DMS53 treated with DMSO at 0.1 percent for 48 hours (cell line): ENCODE measurements around the gene RASSF8.

ENCODE experiments used
- DNase-seq: peaks from one replicate; lab custom pipeline; 2025; ENCODE audit not compliant: unreplicated experiment; lab: John Stamatoyannopoulos, UW

Gene RASSF8

GRCh38 chr12:25990495-25990894 is 32.0 kb downstream of the RASSF8 start:
- no peak for DNase-seq

DNA sequence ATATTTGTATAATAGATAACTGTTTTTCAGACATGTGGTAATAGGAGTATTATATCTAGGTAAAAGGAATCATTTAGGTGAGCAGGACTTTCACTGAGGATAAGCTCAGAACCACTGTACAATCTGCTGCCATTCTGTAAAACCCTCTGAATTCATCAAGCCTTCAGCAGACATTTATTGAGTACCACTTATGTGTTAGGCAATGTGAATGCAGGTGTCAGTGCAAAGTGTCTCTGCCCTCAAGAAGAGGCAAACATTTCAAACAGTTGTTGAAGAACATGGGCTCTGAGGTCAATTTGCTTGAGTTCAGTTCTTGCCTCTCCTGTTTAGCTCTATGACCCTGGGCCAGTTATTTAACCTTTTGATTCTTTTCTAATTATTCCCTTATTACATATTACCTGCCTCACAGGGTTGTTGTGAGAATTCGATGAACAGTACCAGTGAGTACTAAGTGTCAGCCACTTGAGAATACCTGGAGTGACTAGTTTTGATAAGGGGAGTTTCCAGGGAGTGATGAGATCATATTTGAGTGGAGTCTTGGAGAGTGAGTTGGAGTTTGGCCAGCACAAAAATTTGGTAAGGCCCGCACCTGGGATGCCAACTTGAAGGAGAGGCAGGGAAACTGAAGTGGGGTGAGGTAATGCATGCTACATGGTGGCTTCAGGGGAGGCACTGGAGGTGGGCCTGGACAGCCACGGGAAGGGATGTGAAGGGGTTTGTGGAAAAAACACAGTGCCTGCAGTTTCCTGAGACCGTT is 33.7 kb downstream of the RASSF8 start:
- no peak for DNase-seq

- DNase-seq: no peak
Observed at GRCh38 chr12:25993901-25994651, 35.6 kb downstream of the RASSF8 start.

DNA sequence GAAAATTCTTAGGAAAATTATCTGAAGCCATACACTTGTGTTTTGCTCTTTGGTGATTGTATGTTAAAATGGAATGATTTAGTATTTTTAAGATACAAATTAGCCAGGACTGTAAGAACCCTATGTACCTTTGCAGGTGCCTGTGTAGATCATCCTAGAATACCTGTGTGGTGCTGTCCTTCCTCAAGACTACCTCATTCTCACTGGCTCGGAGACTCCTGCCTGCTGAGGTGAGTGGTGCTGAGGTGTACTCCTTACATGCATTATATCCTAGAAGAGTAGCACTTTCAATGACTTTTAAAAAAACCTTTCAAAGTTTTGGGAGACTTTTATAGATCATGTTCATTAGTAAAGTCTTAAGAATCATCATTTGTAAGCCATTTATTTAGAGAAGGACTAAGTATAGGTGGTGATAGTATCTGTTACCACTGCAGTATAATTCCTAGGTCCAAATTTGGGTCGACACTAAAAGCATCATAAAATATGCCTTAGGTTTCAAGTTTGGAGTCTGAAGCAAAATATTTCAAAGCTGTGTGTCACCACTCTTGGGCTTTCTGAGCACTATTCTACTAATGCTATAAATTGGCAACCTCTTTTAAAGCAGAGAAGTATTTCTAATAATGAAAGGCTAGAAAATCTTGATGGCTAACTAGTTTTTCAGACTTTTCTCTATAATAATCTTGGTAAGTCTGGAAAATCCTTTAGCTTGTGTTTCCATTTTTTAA is 36.6 kb downstream of the RASSF8 start:
- no peak for DNase-seq

- no peak for DNase-seq
Observed at GRCh38 chr12:25995906-25996305, 37.4 kb downstream of the RASSF8 start.

- no peak for DNase-seq
Observed at GRCh38 chr12:25996677-25997076, 38.2 kb downstream of the RASSF8 start.

DNA sequence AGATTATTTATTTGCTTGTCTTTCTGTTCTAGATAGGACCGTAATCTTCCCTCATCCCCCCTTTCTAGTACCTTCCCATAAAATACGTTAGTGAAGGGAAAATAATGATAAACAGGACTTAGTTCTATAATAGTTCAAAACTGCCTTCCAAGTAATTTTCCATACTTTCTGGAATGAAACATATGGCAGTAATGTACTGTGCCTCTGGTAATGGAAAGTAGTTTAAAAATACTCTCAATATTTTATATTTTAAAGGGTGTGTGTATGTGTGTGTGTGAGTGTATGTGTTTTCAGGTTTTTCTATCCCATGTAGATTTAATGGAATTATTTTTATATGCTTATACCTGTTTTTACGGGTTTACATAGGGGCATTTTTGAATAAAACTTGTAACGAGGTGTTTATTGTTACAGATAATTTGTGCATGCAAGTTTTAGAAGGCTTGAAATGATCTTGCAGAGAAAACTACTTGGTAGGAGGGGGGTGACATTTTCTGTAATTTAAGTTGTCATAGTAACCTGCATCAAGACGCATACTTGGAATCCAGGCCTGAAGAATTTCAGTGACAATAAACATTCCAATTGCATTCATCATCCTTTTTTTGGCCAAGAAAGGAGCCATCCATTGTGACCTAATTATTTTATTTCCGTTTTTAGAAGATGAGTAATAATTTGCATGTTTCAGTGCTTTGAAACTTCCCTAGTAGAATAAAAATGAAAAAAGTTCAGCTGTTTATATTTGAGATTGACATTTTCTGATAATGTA is 38.9 kb downstream of the RASSF8 start:
- no peak for DNase-seq

DNA sequence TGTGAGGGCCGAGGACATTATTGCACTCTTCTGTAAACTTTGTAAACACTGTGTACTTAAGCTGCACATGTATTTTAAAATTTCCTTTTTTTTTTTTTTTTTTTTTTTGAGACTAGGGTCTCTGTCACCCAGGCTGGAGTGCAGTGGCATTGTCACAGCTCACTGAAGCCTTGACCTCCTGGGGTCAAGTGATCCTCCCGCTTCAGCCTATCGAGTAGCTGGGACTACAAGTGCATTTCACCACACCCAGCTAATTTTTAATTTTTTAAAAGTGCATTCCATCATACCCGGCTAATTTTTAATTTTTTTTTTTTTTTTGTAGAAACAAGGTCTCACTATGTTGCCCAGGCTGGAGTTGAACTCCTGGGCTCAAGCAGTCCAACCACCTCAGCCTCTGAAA is 42.4 kb downstream of the RASSF8 start:
- DNase-seq: no peak

DNA sequence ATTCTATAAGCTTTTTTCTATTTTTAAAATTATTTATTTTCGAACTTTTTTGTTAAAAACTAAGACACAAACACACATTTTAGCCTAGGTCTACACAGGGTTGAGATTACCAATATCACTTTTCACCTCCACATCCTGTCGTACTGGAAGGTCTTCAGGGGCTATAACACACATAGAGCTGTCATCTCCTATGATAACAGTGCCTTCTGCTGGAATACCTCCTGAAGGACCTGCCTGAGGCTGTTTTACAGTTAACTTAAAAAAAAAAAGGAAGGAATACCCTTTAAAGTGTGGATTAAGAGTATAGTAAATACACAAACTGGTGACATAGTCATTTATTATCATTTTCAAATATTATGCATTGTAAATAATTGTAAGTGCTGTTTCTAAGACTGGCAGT is 43.0 kb downstream of the RASSF8 start:
- peak; percentile 77 for DNase-seq

DNA sequence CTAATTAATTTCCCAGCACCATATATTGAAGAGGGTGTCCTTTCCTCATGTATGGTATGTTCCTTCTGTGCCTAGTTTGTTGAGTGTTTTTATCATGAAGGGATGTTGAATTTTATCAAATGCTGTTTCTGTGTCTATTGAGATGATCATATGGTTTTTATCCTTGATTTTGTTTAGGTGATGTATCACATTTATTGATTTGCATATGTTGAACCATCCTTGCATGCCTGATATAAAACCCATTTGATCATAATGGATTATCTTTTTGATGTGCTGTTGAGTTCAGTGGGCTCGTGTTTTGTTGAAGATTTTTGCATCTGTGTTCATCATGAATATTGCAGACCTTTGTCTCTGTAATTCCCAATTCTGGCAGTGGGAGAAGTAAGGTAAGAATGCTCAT is 44.6 kb downstream of the RASSF8 start:
- DNase-seq: no peak

- DNase-seq: no peak
Observed at GRCh38 chr12:26007566-26007965, 49.1 kb downstream of the RASSF8 start.

GRCh38 chr12:26009593-26009992 is 51.1 kb downstream of the RASSF8 start:
- DNase-seq: no peak

DNA sequence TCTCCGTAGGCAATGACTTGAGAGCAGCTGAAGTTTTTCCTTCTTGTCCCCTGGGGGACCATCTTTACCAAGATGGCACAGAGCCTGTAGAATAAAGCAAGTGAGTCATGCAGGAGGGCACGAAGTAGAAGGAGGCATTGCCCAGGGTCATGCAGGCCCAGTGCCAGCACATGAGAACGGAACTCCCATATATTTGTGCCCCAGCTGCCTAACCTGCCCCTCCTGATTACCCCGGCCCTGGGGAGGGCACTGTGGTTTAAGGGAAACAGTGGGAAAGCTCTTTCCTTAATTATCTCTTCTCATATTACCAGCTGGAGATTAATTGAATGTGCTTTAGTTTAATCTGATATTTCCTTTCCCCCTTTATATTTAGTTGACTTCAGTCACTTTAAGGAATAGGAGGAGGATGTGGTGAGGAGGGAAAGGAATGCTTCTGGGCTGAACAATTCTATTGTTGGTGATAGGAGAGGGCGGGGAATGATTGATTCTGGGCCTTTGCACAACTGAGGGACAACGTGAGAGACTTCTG is 51.9 kb downstream of the RASSF8 start:
- DNase-seq: no peak

- no peak for DNase-seq
Observed at GRCh38 chr12:26011099-26011498, 52.6 kb downstream of the RASSF8 start.

DNA sequence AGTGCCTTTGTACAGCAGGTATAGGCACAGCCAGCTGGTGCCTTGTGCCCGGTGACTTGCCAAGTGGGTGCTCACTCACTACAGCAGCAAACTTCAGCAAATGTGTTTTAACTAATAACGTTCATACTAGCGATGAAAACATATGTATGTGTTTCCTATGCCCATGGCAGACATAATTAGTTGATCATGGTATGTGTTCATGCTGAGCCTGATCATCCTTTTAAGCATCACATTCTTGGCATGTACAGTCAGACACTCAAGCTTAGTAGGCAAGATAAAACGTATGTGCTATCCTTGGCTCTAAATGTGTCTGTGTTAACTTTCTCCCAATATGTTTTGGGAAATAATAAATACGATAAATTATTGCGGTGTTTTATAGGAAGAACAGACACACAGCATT is 55.6 kb downstream of the RASSF8 start:
- no peak for DNase-seq

GRCh38 chr12:26016516-26016915 is 58.0 kb downstream of the RASSF8 start:
- DNase-seq: no peak

DNA sequence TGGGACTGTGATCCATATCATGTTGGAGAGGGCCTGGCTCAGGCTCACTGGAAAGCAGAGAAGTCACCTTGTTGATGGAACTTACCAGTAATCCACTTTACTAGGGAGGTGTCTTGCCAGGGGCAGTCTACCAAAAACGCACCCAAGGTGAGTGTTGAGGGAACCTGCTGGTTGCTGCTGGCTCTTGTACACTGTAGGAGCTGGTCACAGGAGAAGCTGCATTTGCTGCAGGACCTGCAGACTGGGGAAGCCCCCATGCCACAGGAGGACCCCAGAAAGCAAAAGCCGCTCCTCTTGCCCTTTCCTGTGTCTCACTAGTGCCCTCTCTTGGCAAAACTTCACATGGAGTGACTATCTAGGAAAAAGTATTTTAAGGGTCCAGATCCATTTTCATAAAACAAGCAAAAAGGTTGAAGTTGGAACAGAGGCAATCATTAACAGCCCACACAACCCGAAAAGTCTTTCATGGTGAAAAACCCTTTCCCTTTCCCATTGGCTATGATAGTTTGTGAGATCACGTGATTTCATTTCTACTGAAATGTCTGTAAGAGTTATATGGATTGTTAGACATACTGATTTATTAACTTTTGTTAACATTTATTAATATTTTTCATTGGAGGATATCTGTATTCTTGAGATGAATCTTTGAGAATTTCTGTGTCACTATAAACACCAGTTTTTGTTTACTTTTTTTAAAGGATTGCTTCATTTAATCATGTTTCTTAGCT is 59.2 kb downstream of the RASSF8 start:
- DNase-seq: peak; percentile 37

GRCh38 chr12:26018926-26019325 is 60.4 kb downstream of the RASSF8 start:
- no peak for DNase-seq

DNA sequence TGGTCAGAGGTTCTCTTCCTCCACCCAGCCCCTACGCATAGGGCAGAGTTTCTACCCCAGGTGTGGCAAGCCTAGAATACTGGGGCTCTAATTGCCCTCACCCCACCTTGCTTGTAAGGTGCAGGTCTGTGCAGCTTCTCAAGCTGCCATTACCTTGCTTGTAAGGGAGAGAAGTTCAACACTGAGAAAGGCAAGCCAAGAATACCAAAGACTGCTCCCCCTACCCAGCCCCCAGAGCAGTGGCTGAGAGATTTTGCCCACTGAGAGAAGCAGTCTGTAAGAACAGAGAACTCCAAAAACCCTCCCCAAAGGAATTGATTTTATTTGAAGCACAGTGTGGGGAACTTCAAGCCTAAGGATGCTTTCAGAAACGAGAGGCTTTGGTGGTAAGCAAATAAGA is 63.1 kb downstream of the RASSF8 start:
- no peak for DNase-seq

DNA sequence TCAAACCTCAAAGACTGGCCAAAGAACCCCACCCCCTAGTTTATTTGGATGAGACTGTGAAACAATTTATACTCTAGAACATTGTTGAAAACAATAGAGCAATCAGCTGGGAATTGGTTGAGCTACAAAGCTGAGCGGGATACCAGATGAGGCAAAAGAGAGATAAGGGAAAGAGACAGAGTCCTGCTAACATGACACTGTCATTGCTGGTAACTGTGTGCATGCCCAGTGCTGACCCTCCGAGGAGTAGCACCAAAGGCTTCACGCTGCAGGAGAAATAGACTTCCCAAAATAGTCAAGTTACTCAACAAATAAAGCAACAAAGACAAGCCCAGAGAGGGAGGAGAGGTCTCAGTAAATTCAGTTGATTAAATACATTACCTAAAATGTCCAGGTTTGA is 63.6 kb downstream of the RASSF8 start:
- no peak for DNase-seq
